ENCODE data around the gene SLC35D1. TPM values are rescaled to one million over a fixed set of nuclear protein-coding genes. Genes with fewer than 3 reads are reported as not detected.

Gene SLC35D1
- total and polyA plus RNA-seq, 9 of the 15 experiments (the other 6 are each of a cell fraction or from before 2014, with no cell fraction given), result 2.3 to 10.4 (median 6.4) TPM

GRCh38 chr1:66954208-66954607 is 99.7 kb downstream of the SLC35D1 start:
- Histone ChIP-seq H3K36me3 (ENCODE audit: control insufficient read depth, insufficient read depth, low read length) (peaks cover 84% of the 10 kb centered on the region), H3K27ac (ENCODE audit: extremely low read depth, low read depth, low read length) (no peak overlapping the region), H3K27me3 (ENCODE audit: control insufficient read depth in 2 of 2, insufficient read depth in 2 of 2, low read length in 2 of 2) (no peaks in the 10 kb centered on the region), H3K4me1 (replicated peaks in 1 of 2; ENCODE audit: control insufficient read depth in 2 of 2, insufficient read depth in 2 of 2, low read length in 2 of 2) (peaks cover 6 to 7% of the 10 kb centered on the region in 2 experiments; a peak in 2 of 5 replicates), H3K4me2 (ENCODE audit: insufficient read depth, low read length) (no peak overlapping the region), H3K9me3 (replicated peaks; ENCODE audit: control insufficient read depth, insufficient read depth, low read depth, low read length) (no peaks in the 10 kb centered on the region), H2AFZ (ENCODE audit: low read depth, low read length) (no peak overlapping the region), H3K9me1 (ENCODE audit: control insufficient read depth, insufficient read depth, low read length) (no peaks in the 10 kb centered on the region), H3K4me3 (no peak overlapping the region), H3K9ac (ENCODE audit: insufficient read depth in 1 of 2, low read depth in 2 of 2, low read length in 2 of 2) (no peak overlapping the region), H4K20me1 (replicated peaks; ENCODE audit: control insufficient read depth, insufficient read depth, low read length) (peaks cover 4% of the 10 kb centered on the region; the same call in 1 of the 2 replicates), H3K79me2 (ENCODE audit: control insufficient read depth, insufficient read depth, low read length) (peaks cover 20% of the 10 kb centered on the region; the same call in 2 of the 3 replicates)
- TF ChIP-seq PKNOX1 (IDR thresholded peaks at IDR 0.05), result no peak
- TF ChIP-seq ZNF23 (CRISPR knock-in tag; IDR thresholded peaks at IDR 0.05), result no peak
- TF ChIP-seq ZBTB7A (IDR thresholded peaks at IDR 0.05; ENCODE audit: borderline replicate concordance, control insufficient read depth, low read depth, low read length), result no peak
- FAIRE-seq (peak; percentile 54), DNase-seq (ENCODE audit: extremely low read depth in 1 of 4, low spot score in 3 of 4) (no peak), ATAC-seq (no peak; the same call in 2 of the 3 replicates)
- CTCF ChIA-PET (ENCODE audit: low intra/inter-chr PET ratio), result interaction anchor here (0.7 to 0.9 kb wide), 2 partner anchors 11 to 192 kb away, joined by 3 to 4 read pairs; no protein-coding TSS in a partner anchor
- in situ Hi-C loops (cut with MboI) (no loop called here), intact Hi-C loops (cut with micrococcal nuclease) (no loop called here)
- WGBS (ENCODE audit: insufficient coverage, low coverage, missing lambda C conversion rate), result 92% methylated on average over 4 of the region's 4 CpGs
- no TSS peak for BruUV-seq (replicated peaks)
- POLR2A ChIA-PET, result no interaction called here

GRCh38 chr1:66951513-66951912 is 102.4 kb downstream of the SLC35D1 start:
- peaks cover 16% of the 10 kb centered on the region; the same call in 1 of the 3 replicates for H3K79me2 ChIP-seq (ENCODE audit: control insufficient read depth, insufficient read depth, low read length)
- ATAC-seq (no peak), FAIRE-seq (no peak), DNase-seq (ENCODE audit: extremely low read depth in 1 of 4, low spot score in 3 of 4) (no peak)
- H2AFZ ChIP-seq (ENCODE audit: low read depth, low read length), result no peak overlapping the region
- H4K20me1 ChIP-seq (replicated peaks; ENCODE audit: control insufficient read depth, insufficient read depth, low read length), result peaks cover 4% of the 10 kb centered on the region; the same call in 1 of the 2 replicates
- ChIA-PET CTCF (ENCODE audit: low intra/inter-chr PET ratio) (no interaction called here), POLR2A (interaction anchor here (0.7 kb wide), 1 partner anchor 12 kb away, joined by 3 read pairs; no protein-coding TSS in a partner anchor)
- in situ Hi-C loops (cut with MboI) (no loop called here), intact Hi-C loops (cut with micrococcal nuclease) (no loop called here)
- H3K9ac ChIP-seq (ENCODE audit: insufficient read depth in 1 of 2, low read depth in 2 of 2, low read length in 2 of 2), result no peak overlapping the region
- peaks cover 6 to 7% of the 10 kb centered on the region in 2 experiments; a peak in 2 of 5 replicates for H3K4me1 ChIP-seq (replicated peaks in 1 of 2; ENCODE audit: control insufficient read depth in 2 of 2, insufficient read depth in 2 of 2, low read length in 2 of 2)
- no peaks in the 10 kb centered on the region for H3K27me3 ChIP-seq (ENCODE audit: control insufficient read depth in 2 of 2, insufficient read depth in 2 of 2, low read length in 2 of 2)
- TF ChIP-seq VEZF1 (CRISPR knock-in tag; IDR thresholded peaks at IDR 0.05) (no peak), COPS2 (conservative IDR thresholded peaks at IDR 0.05) (no peak), HDAC1 (IDR thresholded peaks at IDR 0.05) (no peak)
- no peak overlapping the region for H3K4me3 ChIP-seq
- H3K9me1 ChIP-seq (ENCODE audit: control insufficient read depth, insufficient read depth, low read length), result no peaks in the 10 kb centered on the region
- H3K36me3 ChIP-seq (ENCODE audit: control insufficient read depth, insufficient read depth, low read length), result peaks cover 85% of the 10 kb centered on the region; the same call in 2 of the 3 replicates
- H3K27ac ChIP-seq (ENCODE audit: extremely low read depth, low read depth, low read length), result no peak overlapping the region
- WGBS (ENCODE audit: insufficient coverage, low coverage, missing lambda C conversion rate), result 87% methylated on average over 6 of the region's 6 CpGs
- no TSS peak for BruUV-seq (replicated peaks)
- H3K4me2 ChIP-seq (ENCODE audit: insufficient read depth, low read length), result no peak overlapping the region
- H3K9me3 ChIP-seq (replicated peaks; ENCODE audit: control insufficient read depth, insufficient read depth, low read depth, low read length), result no peaks in the 10 kb centered on the region
